Smooth muscle cell of the brain vasculature (primary cell): ENCODE results near the gene TAGLN.
"Not testable (repeated sequence)": the region's sequence is repeated elsewhere in the genome, so short reads cannot be mapped to it uniquely, and the experiment has no call there.

Experiments used
- DNase-seq: peaks from one replicate; pipeline ENCODE4 v3.0.0-alpha.2; 2012; ENCODE audit warnings: low read depth, low spot score

TAGLN gene

GRCh38 chr11:117195761-117196160 is 3.4 kb upstream of the TAGLN start:
- DNase-seq: no peak

- DNase-seq: no peak
Observed at GRCh38 chr11:117197006-117197405, 2.2 kb upstream of the TAGLN start.

- no peak for DNase-seq
Observed at GRCh38 chr11:117197516-117198456, 1.4 kb upstream of the TAGLN start.

GRCh38 chr11:117198613-117199012 is 557 bp upstream of the TAGLN start:
- no peak for DNase-seq

GRCh38 chr11:117199916-117200812 is 994 bp downstream of the TAGLN start:
- no peak for DNase-seq

- no peak for DNase-seq
Observed at GRCh38 chr11:117200813-117201657, 1.9 kb downstream of the TAGLN start.

GRCh38 chr11:117201658-117202305 is 2.6 kb downstream of the TAGLN start:
- DNase-seq: no peak

- DNase-seq: no peak
Observed at GRCh38 chr11:117202386-117203068, 3.4 kb downstream of the TAGLN start.

- no peak for DNase-seq
Observed at GRCh38 chr11:117203069-117203407, 3.9 kb downstream of the TAGLN start.

GRCh38 chr11:117204283-117205080 is 5.3 kb downstream of the TAGLN start:
- DNase-seq: no peak

- no peak for DNase-seq
Observed at GRCh38 chr11:117205211-117205818, 6.1 kb downstream of the TAGLN start.

GRCh38 chr11:117206111-117206510 is 6.9 kb downstream of the TAGLN start:
- not testable (repeated sequence) for DNase-seq

- DNase-seq: not testable (repeated sequence)
Observed at GRCh38 chr11:117206859-117207258, 7.7 kb downstream of the TAGLN start.

- not testable (repeated sequence) for DNase-seq
Observed at GRCh38 chr11:117207481-117207880, 8.3 kb downstream of the TAGLN start.

- not testable (repeated sequence) for DNase-seq
Observed at GRCh38 chr11:117208710-117209109, 9.5 kb downstream of the TAGLN start.

GRCh38 chr11:117209351-117210125 is 10.4 kb downstream of the TAGLN start:
- DNase-seq: not testable (repeated sequence)

- DNase-seq: no peak
Observed at GRCh38 chr11:117210620-117211019, 11.4 kb downstream of the TAGLN start.

- DNase-seq: no peak
Observed at GRCh38 chr11:117212697-117213355, 13.7 kb downstream of the TAGLN start.
